ENCODE measurements around the gene HEPHL1. TPM values are rescaled to one million over a fixed set of nuclear protein-coding genes. Genes with fewer than 3 reads are reported as not detected.

Gene HEPHL1
- total RNA-seq, 4 donors from 2014 or later, result under 0.01 to 103 (median 6.6) TPM

- 42 to 80% methylated on average over 3 of the region's 3 CpGs for WGBS, 2 donors
Measured at GRCh38 chr11:93983542-93984195, 37.5 kb upstream of the HEPHL1 start.

GRCh38 chr11:93984196-93984567 lies 37.0 kb upstream of the HEPHL1 start:
- Histone ChIP-seq H3K27ac (no peak overlapping the region), H3K4me3 (no peak overlapping the region), H3K27me3 (no peaks in the 10 kb centered on the region), H3K9me3 (no peaks in the 10 kb centered on the region), H3K36me3 (no peaks in the 10 kb centered on the region), H3K4me1 (peaks cover 0 to 16% (median 14%) of the 10 kb centered on the region in 3 donors)
- no peak for TF ChIP-seq POLR2A (IDR thresholded peaks at IDR 0.05)
- TF ChIP-seq CTCF (IDR thresholded peaks at IDR 0.05), result no peak
- no peak for DNase-seq
- intact Hi-C loops (cut with DNase I), result no loop called here
- WGBS, 2 donors, result 33 to 55% methylated on average over 1 of the region's 1 CpG

More at GRCh38 chr11:93983542-93984195, 37.5 kb upstream of the HEPHL1 start:
- Histone ChIP-seq H3K4me3 (no peak overlapping the region), H3K4me1 (peaks cover 0 to 16% (median 14%) of the 10 kb centered on the region in 3 donors), H3K27ac (no peak overlapping the region), H3K36me3 (no peaks in the 10 kb centered on the region), H3K9me3 (no peaks in the 10 kb centered on the region), H3K27me3 (no peaks in the 10 kb centered on the region)
- intact Hi-C loops (cut with DNase I), result no loop called here
- no peak for TF ChIP-seq CTCF (IDR thresholded peaks at IDR 0.05)
- no peak for TF ChIP-seq POLR2A (IDR thresholded peaks at IDR 0.05)
- no peak for DNase-seq

- H3K4me3 ChIP-seq, result no peak overlapping the region
- TF ChIP-seq POLR2A (IDR thresholded peaks at IDR 0.05) (no peak), CTCF (IDR thresholded peaks at IDR 0.05) (no peak)
Measured at GRCh38 chr11:93984936-93985335, 36.2 kb upstream of the HEPHL1 start.

GRCh38 chr11:93986716-93987115 lies 34.4 kb upstream of the HEPHL1 start:
- intact Hi-C loops (cut with DNase I), result no loop called here
- TF ChIP-seq CTCF (IDR thresholded peaks at IDR 0.05) (no peak), POLR2A (IDR thresholded peaks at IDR 0.05) (no peak)
- Histone ChIP-seq H3K27ac (no peak overlapping the region), H3K27me3 (peaks cover 0 to 3% (median 0%) of the 10 kb centered on the region in 4 donors), H3K4me3 (no peak overlapping the region), H3K4me1 (peaks cover 0 to 16% (median 14%) of the 10 kb centered on the region in 3 donors), H3K9me3 (no peaks in the 10 kb centered on the region), H3K36me3 (no peaks in the 10 kb centered on the region)
- no peak for DNase-seq
- WGBS, 2 donors, result 25 to 32% methylated on average over 3 of the region's 3 CpGs

More at GRCh38 chr11:93984936-93985335, 36.2 kb upstream of the HEPHL1 start:
- no peak overlapping the region for H3K27ac ChIP-seq
- intact Hi-C loops (cut with DNase I), result no loop called here
- DNase-seq, result no peak
- no peaks in the 10 kb centered on the region for H3K36me3 ChIP-seq
- H3K27me3 ChIP-seq, result no peaks in the 10 kb centered on the region
- peaks cover 0 to 16% (median 14%) of the 10 kb centered on the region in 3 donors for H3K4me1 ChIP-seq
- 44 to 45% methylated on average over 2 of the region's 2 CpGs for WGBS, 2 donors
- no peaks in the 10 kb centered on the region for H3K9me3 ChIP-seq

GRCh38 chr11:93988455-93988854 lies 32.7 kb upstream of the HEPHL1 start:
- TF ChIP-seq POLR2A (IDR thresholded peaks at IDR 0.05) (no peak), CTCF (IDR thresholded peaks at IDR 0.05) (no peak)
- WGBS, 2 donors, result 59 to 88% methylated on average over 1 of the region's 1 CpG
- no peak for DNase-seq
- Histone ChIP-seq H3K9me3 (peaks cover 0 to 8% (median 0%) of the 10 kb centered on the region in 3 donors), H3K36me3 (no peaks in the 10 kb centered on the region), H3K4me1 (peaks cover 0 to 16% (median 14%) of the 10 kb centered on the region in 3 donors), H3K27ac (no peak overlapping the region), H3K27me3 (peaks cover 0 to 3% (median 0%) of the 10 kb centered on the region in 4 donors), H3K4me3 (no peak overlapping the region)
- intact Hi-C loops (cut with DNase I), result no loop called here
